H1 (cell line): ENCODE data around the gene CDS2. TPM values are rescaled to one million over a fixed set of nuclear protein-coding genes. Genes with fewer than 3 reads are reported as not detected.

ENCODE experiments used
- CTCF ChIA-PET: fragments of 300-600 bp; sonication (Branson Sonifier 250); formaldehyde crosslinking; loops from one replicate; lab custom pipeline; 2021; ENCODE audit not compliant: partially characterized antibody; lab: Charles Lee
- POLR2A ChIA-PET: fragments of 300-600 bp; sonication (Branson Sonifier 250); formaldehyde crosslinking; loops from one replicate; lab custom pipeline; 2021; ENCODE audit warnings: inconsistent platforms; ENCODE audit not compliant: partially characterized antibody; lab: Charles Lee
- DNase-seq, 2 experiments: peaks; one replicate each; pipeline versions ENCODE4 v3.0.0 to v3.0.0-alpha.2; 2010 to 2022; ENCODE audit warnings: low spot score in 2 of 2, low read depth in 1 of 2, mixed read lengths in 1 of 2
- FAIRE-seq: peaks from 2 replicates; lab custom pipeline; 2011; peaks lifted over from hg19 to GRCh38; lab: Jason Lieb, UNC
- H2AFZ ChIP-seq: 2 replicates; pipeline ENCODE4 v1.8.1; 2012; ENCODE audit warnings: low read length, inconsistent platforms
- H2AK5ac ChIP-seq: 2 replicates; pipeline ENCODE4 v1.6.1; 2013; ENCODE audit warnings: low read depth, low read length
- H2BK120ac ChIP-seq: replicated peaks from 2 replicates; pipeline ENCODE3; 2013; ENCODE audit warnings: low read depth, low read length, inconsistent platforms
- H2BK12ac ChIP-seq: 2 replicates; pipeline ENCODE4 v1.6.1; 2013; ENCODE audit warnings: low read depth, low read length
- H2BK15ac ChIP-seq: 2 replicates; pipeline ENCODE4 v1.6.1; 2013; ENCODE audit warnings: low read length
- H2BK20ac ChIP-seq: 2 replicates; pipeline ENCODE4 v1.6.1; 2013; ENCODE audit warnings: low read length
- H2BK5ac ChIP-seq: 2 replicates; pipeline ENCODE4 v1.6.1; 2013; ENCODE audit warnings: low read depth, low read length
- H3K14ac ChIP-seq: 2 replicates; pipeline ENCODE4 v1.6.1; 2013; ENCODE audit warnings: inconsistent platforms; ENCODE audit not compliant: insufficient read length
- H3K18ac ChIP-seq: 2 replicates; pipeline ENCODE4 v1.6.1; 2013; ENCODE audit warnings: low read length; ENCODE audit errors: extremely low read depth
- H3K23ac ChIP-seq: 2 replicates; pipeline ENCODE4 v1.6.1; 2013; ENCODE audit warnings: inconsistent platforms; ENCODE audit not compliant: insufficient read length
- H3K23me2 ChIP-seq: 2 replicates; pipeline ENCODE4 v1.6.1; 2013; ENCODE audit warnings: low read depth, low read length
- H3K27ac ChIP-seq: 2 replicates; pipeline ENCODE4 v1.6.1; 2011; ENCODE audit warnings: low read depth, low read length, inconsistent platforms
- H3K27me3 ChIP-seq, 4 experiments: replicated peaks in 1 of 4; 1 replicate in 1 of 4; 2 replicates in 3 of 4; pipeline versions ENCODE4 v1.6.1 to v1.8.1; 2011 to 2013; ENCODE audit warnings: low read length in 3 of 4, mild to moderate bottlenecking in 3 of 4, inconsistent platforms in 2 of 4, mixed read lengths in 2 of 4, moderate library complexity in 1 of 4; ENCODE audit not compliant: control insufficient read depth in 3 of 4, insufficient read depth in 3 of 4; ENCODE audit errors: extremely low read depth in 1 of 4
- H3K36me3 ChIP-seq, 4 experiments: 2 replicates each; pipeline versions ENCODE4 v1.6.1 to v1.8.1; 2011 to 2013; ENCODE audit warnings: mild to moderate bottlenecking in 4 of 4, low read length in 3 of 4, moderate library complexity in 2 of 4, control low read depth in 1 of 4, inconsistent platforms in 1 of 4; ENCODE audit not compliant: insufficient read depth in 4 of 4, control insufficient read depth in 2 of 4
- H3K4ac ChIP-seq: replicated peaks from 2 replicates; pipeline ENCODE3; 2013; ENCODE audit warnings: low read length, low read depth, mixed read lengths, inconsistent platforms; ENCODE audit not compliant: insufficient read length
- H3K4me1 ChIP-seq, 4 experiments: replicated peaks in 1 of 4; 1 replicate in 1 of 4; 2 replicates in 3 of 4; pipeline versions ENCODE4 v1.6.1 to v1.8.1; 2011 to 2013; ENCODE audit warnings: low read length in 3 of 4, inconsistent platforms in 2 of 4, mixed read lengths in 1 of 4; ENCODE audit not compliant: insufficient read depth in 4 of 4, control insufficient read depth in 3 of 4
- H3K4me2 ChIP-seq, 2 experiments: 2 replicates each; pipeline versions ENCODE4 v1.6.1 to v1.8.1; 2011 to 2013; ENCODE audit warnings: low read depth in 2 of 2, low read length in 2 of 2, control low read depth in 1 of 2, inconsistent platforms in 1 of 2, mild to moderate bottlenecking in 1 of 2; ENCODE audit not compliant: insufficient read depth in 1 of 2
- H3K4me3 ChIP-seq, 4 experiments: fragments of 200-600, 300-600 bp in 1 of 4; sonication (generic), shearing (Covaris generic), sonication (Bioruptor Twin) in 1 of 4; 2 replicates each; pipeline versions ENCODE4 v1.5.1 to v1.8.1; 2011 to 2016; ENCODE audit warnings: low read length in 4 of 4, low read depth in 3 of 4, control low read depth in 2 of 4, inconsistent platforms in 2 of 4, mild to moderate bottlenecking in 2 of 4, mixed read lengths in 1 of 4, moderate library complexity in 1 of 4; ENCODE audit not compliant: insufficient read depth in 2 of 4; ENCODE audit errors: extremely low read depth in 1 of 4
- H3K56ac ChIP-seq: replicated peaks from 2 replicates; pipeline ENCODE3; 2013; ENCODE audit warnings: low read depth, mild to moderate bottlenecking, mixed read lengths, low read length, inconsistent platforms; ENCODE audit not compliant: insufficient read length
- H3K79me1 ChIP-seq: 2 replicates; pipeline ENCODE4 v1.6.1; 2013; ENCODE audit warnings: low read depth, low read length, control low read depth
- H3K79me2 ChIP-seq, 2 experiments: 2 replicates each; pipeline versions ENCODE4 v1.6.1 to v1.8.1; 2012 to 2013; ENCODE audit warnings: low read length in 2 of 2, mild to moderate bottlenecking in 2 of 2, inconsistent platforms in 1 of 2; ENCODE audit not compliant: insufficient read depth in 2 of 2, control insufficient read depth in 1 of 2
- H3K9ac ChIP-seq, 4 experiments: replicated peaks in 1 of 4; 1 replicate in 1 of 4; 2 replicates in 3 of 4; pipeline versions ENCODE4 v1.6.1 to v1.8.1; 2011 to 2013; ENCODE audit warnings: low read depth in 3 of 4, low read length in 3 of 4, control low read depth in 2 of 4, mild to moderate bottlenecking in 2 of 4, moderate library complexity in 2 of 4, inconsistent platforms in 1 of 4; ENCODE audit errors: extremely low read depth in 1 of 4
- H3K9me3 ChIP-seq, 2 experiments: 2 replicates each; pipeline versions ENCODE4 v1.6.1 to v1.8.1; 2012 to 2013; ENCODE audit warnings: mild to moderate bottlenecking in 2 of 2, moderate library complexity in 2 of 2, control low read depth in 1 of 2, inconsistent platforms in 1 of 2, low read depth in 1 of 2, low read length in 1 of 2, mixed read lengths in 1 of 2; ENCODE audit not compliant: insufficient read depth in 2 of 2
- H4K20me1 ChIP-seq, 2 experiments: replicated peaks in 1 of 2; 2 replicates each; pipeline versions ENCODE3 to v1.8.1; 2011 to 2013; ENCODE audit warnings: inconsistent platforms in 2 of 2, low read length in 2 of 2, mild to moderate bottlenecking in 1 of 2; ENCODE audit not compliant: insufficient read depth in 2 of 2, control insufficient read depth in 1 of 2
- H4K5ac ChIP-seq: 2 replicates; pipeline ENCODE4 v1.6.1; 2013; ENCODE audit warnings: low read length, low read depth, mixed read lengths, inconsistent platforms; ENCODE audit not compliant: insufficient read length
- H4K8ac ChIP-seq: 2 replicates; pipeline ENCODE4 v1.8.0; 2013; ENCODE audit warnings: mild to moderate bottlenecking, moderate library complexity, low read length, inconsistent platforms; ENCODE audit not compliant: insufficient read depth; ENCODE audit errors: extremely low read depth
- H4K91ac ChIP-seq: replicated peaks from 2 replicates; pipeline ENCODE3; 2013; ENCODE audit warnings: low read length, mixed read lengths, inconsistent platforms; ENCODE audit not compliant: insufficient read length
- BCL11A ChIP-seq, 2 experiments: IDR thresholded peaks; one replicate each; pipeline ENCODE4 v1.6.1; 2011; ENCODE audit warnings: low read depth in 2 of 2, low read length in 2 of 2, mild to moderate bottlenecking in 2 of 2
- BRCA1 ChIP-seq: IDR thresholded peaks from 2 replicates; pipeline ENCODE4 v1.6.1; 2012; ENCODE audit warnings: low read depth, low read length, improper control_type of control experiment
- CEBPB ChIP-seq: IDR thresholded peaks from 2 replicates; pipeline ENCODE4 v1.6.1; 2012; ENCODE audit warnings: low read depth, low read length
- FOSL1 ChIP-seq: IDR thresholded peaks from 2 replicates; pipeline ENCODE4 v1.6.1; 2011; ENCODE audit warnings: mild to moderate bottlenecking, low read depth, low read length, moderate library complexity; ENCODE audit not compliant: insufficient read depth
- GABPA ChIP-seq: IDR thresholded peaks from 2 replicates; pipeline ENCODE4 v1.6.1; 2011; ENCODE audit warnings: mild to moderate bottlenecking, low read length, moderate library complexity, borderline replicate concordance; ENCODE audit not compliant: insufficient read depth
- HDAC2 ChIP-seq, 2 experiments: fragments of 300-600 bp in 1 of 2; sonication (generic) in 1 of 2; IDR thresholded peaks; 2 replicates each; pipeline ENCODE4 v1.6.1; 2011 to 2012; ENCODE audit warnings: low read depth in 2 of 2, low read length in 2 of 2, mild to moderate bottlenecking in 2 of 2, moderate library complexity in 2 of 2, borderline replicate concordance in 1 of 2, inconsistent platforms in 1 of 2
- HDAC6 ChIP-seq: IDR thresholded peaks from one replicate; pipeline ENCODE4 v1.7.1; 2012; ENCODE audit warnings: low read depth, mild to moderate bottlenecking, inconsistent platforms, low read length, moderate library complexity
- JUND ChIP-seq: IDR thresholded peaks from 2 replicates; pipeline ENCODE4 v1.6.1; 2011; ENCODE audit warnings: mild to moderate bottlenecking, improper control_type of control experiment, low read length
- NRF1 ChIP-seq: IDR thresholded peaks from 2 replicates; pipeline ENCODE4 v1.6.1; 2011; ENCODE audit warnings: mild to moderate bottlenecking, low read depth, low read length, improper control_type of control experiment
- PHF8 ChIP-seq: fragments of 200-600 bp; sonication (generic); conservative IDR thresholded peaks from 2 replicates; pipeline ENCODE4 v1.7.1; 2012; ENCODE audit warnings: low read depth, mild to moderate bottlenecking, inconsistent platforms, low read length, moderate library complexity
- POU5F1 ChIP-seq: IDR thresholded peaks from 2 replicates; pipeline ENCODE4 v1.6.1; 2011; ENCODE audit warnings: low read depth, mild to moderate bottlenecking, low read length, moderate library complexity
- RBBP5 ChIP-seq: IDR thresholded peaks from 2 replicates; pipeline ENCODE4 v1.7.1; 2012; ENCODE audit warnings: low read depth, mild to moderate bottlenecking, inconsistent platforms, low read length, moderate library complexity, borderline replicate concordance
- RFX5 ChIP-seq: IDR thresholded peaks from 2 replicates; pipeline ENCODE4 v1.6.1; 2011; ENCODE audit warnings: low read depth, low read length, improper control_type of control experiment, borderline replicate concordance
- SIRT6 ChIP-seq: IDR thresholded peaks from one replicate; pipeline ENCODE4 v1.7.1; 2012; ENCODE audit warnings: low read length, inconsistent platforms
- SIX5 ChIP-seq: IDR thresholded peaks from 2 replicates; pipeline ENCODE4 v1.6.1; 2011; ENCODE audit warnings: mild to moderate bottlenecking, low read depth, low read length
- WGBS, 2 experiments: shearing (Covaris generic) in 1 of 2; methylation state at CpG; one replicate each; pipeline versions ENCODE4 v1.1.6 to v1.1.7; 2013 to 2015; ENCODE audit warnings: low lambda C conversion rate in 2 of 2, mixed read lengths in 2 of 2, inconsistent platforms in 1 of 2, low coverage in 1 of 2, missing lambda C conversion rate in 1 of 2; ENCODE audit not compliant: insufficient replicate concordance in 2 of 2, insufficient coverage in 1 of 2, insufficient read length in 1 of 2; ENCODE audit errors: extremely low coverage in 1 of 2, missing lambda C conversion rate in 1 of 2; 5-methylcytosine and 5-hydroxymethylcytosine counted together
- polyA plus RNA-seq, 7 experiments: library from polyadenylated mRNA; depleted of rRNA in 3 of 7; stranded (reverse) in 5 of 7; unstranded in 2 of 7; fragments of >200 nt in 5 of 7; fragments of 200-250 nt in 2 of 7; gene quantifications; 1 replicate in 5 of 7; 2 replicates in 1 of 7; 4 replicates in 1 of 7; pipeline versions ENCODE4 v1.2.1 to v1.2.3, GENCODE V29; 2011 to 2013; ENCODE audit warnings: missing spikeins in 2 of 7, mixed read lengths in 2 of 7
- total RNA-seq: library from RNA; stranded (reverse); fragmentation: NEBNext Ultra II Directional; extraction: Animal tissue kit (Norgen Biotek cat#: 25700); gene quantifications from 2 replicates; pipeline ENCODE4 v1.2.1, GENCODE V29; 2021

Gene CDS2
- total and polyA plus RNA-seq, 2 of the 8 experiments (the other 6 are each of a cell fraction or from before 2014, with no cell fraction given): 54.0 to 56.2 TPM

GRCh38 chr20:5189917-5190316 lies 63.1 kb downstream of the CDS2 start:
- Histone ChIP-seq H3K56ac (no peak overlapping the region), H3K14ac (no peak overlapping the region), H3K23me2 (no peaks in the 10 kb centered on the region), H4K5ac (no peak overlapping the region), H3K4me2 (no peak overlapping the region), H3K79me2 (no peaks in the 10 kb centered on the region), H3K9ac (no peak overlapping the region), H3K23ac (no peak overlapping the region), H3K4me3 (no peak overlapping the region), H3K18ac (no peak overlapping the region), H3K27ac (no peak overlapping the region), H2BK20ac (no peak overlapping the region), H3K9me3 (no peaks in the 10 kb centered on the region), H3K79me1 (no peaks in the 10 kb centered on the region), H3K27me3 (no peaks in the 10 kb centered on the region), H4K8ac (no peak overlapping the region), H3K4ac (no peak overlapping the region), H2BK12ac (no peak overlapping the region), H2BK15ac (no peak overlapping the region), H3K36me3 (peaks cover 0 to 21% (median 10%) of the 10 kb centered on the region in 4 experiments; a peak in 7 of 8 replicates), H2BK120ac (no peak overlapping the region), H3K4me1 (peaks cover 0 to 4% (median 0%) of the 10 kb centered on the region in 4 experiments; a peak in 3 of 7 replicates), H2AK5ac (no peak overlapping the region), H2AFZ (no peak overlapping the region), H4K91ac (no peak overlapping the region), H4K20me1 (peaks cover 1 to 3% of the 10 kb centered on the region in 2 experiments), H2BK5ac (no peak overlapping the region)
- DNase-seq: no peak
- FAIRE-seq: no peak
- WGBS, 2 experiments: 97% methylated on average over 6 of the region's 6 CpGs; no CpG with 5 or more reads in 1 of the 2 experiments
- CTCF ChIA-PET: interaction anchor here (0.6 to 6.9 kb wide), 4 partner anchors 11 to 240 kb away, joined by 3 to 122 read pairs (median 12); partner anchors contain the start of gene CDS2
- TF ChIP-seq FOSL1 (no peak), RBBP5 (no peak), SIX5 (no peak), HDAC2 (IDR thresholded peaks at IDR 0.05; ENCODE audit: borderline replicate concordance in 1 of 2, low read depth in 2 of 2, low read length in 2 of 2) (no peak), NRF1 (no peak), BCL11A (IDR thresholded peaks at IDR 0.05; ENCODE audit: low read depth in 2 of 2, low read length in 2 of 2) (no peak), SIRT6 (no peak), GABPA (no peak), JUND (no peak), HDAC6 (no peak), PHF8 (no peak), POU5F1 (no peak), CEBPB (no peak), BRCA1 (no peak), RFX5 (no peak)
- POLR2A ChIA-PET: interaction anchor here (4.2 kb wide), 1 partner anchor 71 kb away, joined by 25 read pairs; the partner anchor contains the start of gene PCNA
